ENCODE data around the gene TBX21. TPM values are rescaled to one million over a fixed set of nuclear protein-coding genes. Genes with fewer than 3 reads are reported as not detected.

Gene TBX21
- total RNA-seq, 1 donor: not detected

DNA sequence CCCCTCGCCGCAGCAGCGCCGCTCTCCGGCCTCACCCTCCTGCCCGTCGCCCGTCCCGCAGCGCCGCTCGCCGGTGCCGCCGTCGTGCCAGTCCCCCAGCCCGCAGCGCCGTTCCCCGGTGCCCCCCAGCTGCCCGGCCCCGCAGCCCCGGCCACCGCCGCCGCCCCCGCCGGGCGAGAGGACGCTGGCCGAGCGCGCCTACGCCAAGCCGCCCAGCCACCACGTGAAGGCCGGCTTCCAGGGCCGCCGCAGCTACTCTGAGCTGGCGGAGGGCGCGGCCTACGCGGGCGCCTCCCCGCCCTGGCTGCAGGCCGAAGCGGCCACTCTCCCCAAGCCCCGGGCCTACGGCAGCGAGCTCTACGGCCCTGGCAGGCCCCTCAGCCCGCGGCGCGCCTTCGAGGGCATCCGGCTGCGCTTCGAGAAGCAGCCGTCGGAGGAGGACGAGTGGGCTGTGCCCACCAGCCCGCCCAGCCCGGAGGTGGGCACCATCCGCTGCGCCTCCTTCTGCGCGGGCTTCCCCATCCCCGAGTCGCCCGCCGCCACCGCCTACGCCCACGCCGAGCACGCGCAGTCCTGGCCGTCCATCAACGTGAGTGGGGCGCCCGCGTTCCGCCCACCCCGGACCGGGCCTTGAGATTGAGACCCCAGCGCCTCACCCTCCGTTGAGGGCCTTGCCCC, 24.0 kb upstream of the TBX21 start:
- peak; percentile 25 for DNase-seq (ENCODE audit: low read depth)
- TF ChIP-seq, protein P1, sequence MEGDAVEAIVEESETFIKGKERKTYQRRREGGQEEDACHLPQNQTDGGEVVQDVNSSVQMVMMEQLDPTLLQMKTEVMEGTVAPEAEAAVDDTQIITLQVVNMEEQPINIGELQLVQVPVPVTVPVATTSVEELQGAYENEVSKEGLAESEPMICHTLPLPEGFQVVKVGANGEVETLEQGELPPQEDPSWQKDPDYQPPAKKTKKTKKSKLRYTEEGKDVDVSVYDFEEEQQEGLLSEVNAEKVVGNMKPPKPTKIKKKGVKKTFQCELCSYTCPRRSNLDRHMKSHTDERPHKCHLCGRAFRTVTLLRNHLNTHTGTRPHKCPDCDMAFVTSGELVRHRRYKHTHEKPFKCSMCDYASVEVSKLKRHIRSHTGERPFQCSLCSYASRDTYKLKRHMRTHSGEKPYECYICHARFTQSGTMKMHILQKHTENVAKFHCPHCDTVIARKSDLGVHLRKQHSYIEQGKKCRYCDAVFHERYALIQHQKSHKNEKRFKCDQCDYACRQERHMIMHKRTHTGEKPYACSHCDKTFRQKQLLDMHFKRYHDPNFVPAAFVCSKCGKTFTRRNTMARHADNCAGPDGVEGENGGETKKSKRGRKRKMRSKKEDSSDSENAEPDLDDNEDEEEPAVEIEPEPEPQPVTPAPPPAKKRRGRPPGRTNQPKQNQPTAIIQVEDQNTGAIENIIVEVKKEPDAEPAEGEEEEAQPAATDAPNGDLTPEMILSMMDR (IDR thresholded peaks at IDR 0.05; ENCODE audit: insufficient read depth, low read depth, low read length): no peak
- no peak overlapping the region for H3K4me3 ChIP-seq (ENCODE audit: low read depth, low read length)

GRCh38 chr17:47709594-47709993, 23.4 kb upstream of the TBX21 start:
- no peak for DNase-seq (ENCODE audit: low read depth)
- TF ChIP-seq, protein P1 (IDR thresholded peaks at IDR 0.05; ENCODE audit: insufficient read depth, low read depth, low read length): no peak
- H3K4me3 ChIP-seq (ENCODE audit: low read depth, low read length): no peak overlapping the region

DNA sequence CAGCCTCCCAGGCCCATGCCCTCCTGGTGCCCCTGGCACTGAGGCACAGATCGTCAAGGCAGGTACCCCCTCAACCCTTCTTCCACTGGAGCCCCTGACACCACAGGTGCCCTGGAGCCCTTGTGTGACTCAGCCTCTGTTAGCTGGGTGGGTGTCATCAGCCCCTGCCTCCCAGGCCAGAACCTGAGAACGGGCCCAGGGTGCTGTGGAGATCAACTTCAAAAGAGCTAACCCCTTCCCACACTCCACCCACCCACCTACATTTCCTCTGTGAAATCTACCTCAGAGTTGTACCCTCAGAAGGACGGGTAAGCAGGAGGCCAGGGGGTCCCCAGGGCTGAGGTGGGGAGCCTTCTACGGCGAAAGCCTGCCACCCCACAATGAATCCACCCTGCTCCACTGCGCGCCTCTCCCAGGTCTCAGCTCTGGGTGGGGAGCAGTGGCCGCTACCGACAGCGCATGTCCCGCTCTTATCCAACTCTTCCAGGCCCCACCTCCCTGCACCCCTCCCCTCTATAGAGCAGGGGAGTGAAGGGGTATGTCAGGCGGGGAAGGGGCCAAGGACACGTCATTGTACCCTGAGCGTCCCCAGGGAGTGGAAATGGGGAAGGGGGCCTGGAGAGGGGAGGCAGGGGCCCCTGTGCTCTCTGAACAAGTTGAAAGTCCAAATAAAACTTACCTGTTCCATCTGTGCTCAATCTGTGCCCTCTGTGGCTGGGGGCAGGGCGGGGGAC, 21.5 kb upstream of the TBX21 start:
- no peak overlapping the region for H3K4me3 ChIP-seq (ENCODE audit: low read depth, low read length)
- TF ChIP-seq, protein P1 (IDR thresholded peaks at IDR 0.05; ENCODE audit: insufficient read depth, low read depth, low read length): no peak
- no peak for DNase-seq (ENCODE audit: low read depth)

- TF ChIP-seq, protein P1 (IDR thresholded peaks at IDR 0.05; ENCODE audit: insufficient read depth, low read depth, low read length): no peak
- no peak overlapping the region for H3K4me3 ChIP-seq (ENCODE audit: low read depth, low read length)
- no peak for DNase-seq (ENCODE audit: low read depth)
Observed at GRCh38 chr17:47712330-47713023, 20.6 kb upstream of the TBX21 start.

- TF ChIP-seq, protein P1 (IDR thresholded peaks at IDR 0.05; ENCODE audit: insufficient read depth, low read depth, low read length): peak; percentile 15
- DNase-seq (ENCODE audit: low read depth): no peak
- H3K4me3 ChIP-seq (ENCODE audit: low read depth, low read length): no peak overlapping the region
Observed at GRCh38 chr17:47713980-47714700, 18.9 kb upstream of the TBX21 start.

GRCh38 chr17:47714773-47715396, 18.2 kb upstream of the TBX21 start:
- TF ChIP-seq, protein P1 (IDR thresholded peaks at IDR 0.05; ENCODE audit: insufficient read depth, low read depth, low read length): no peak
- no peak for DNase-seq (ENCODE audit: low read depth)
- H3K4me3 ChIP-seq (ENCODE audit: low read depth, low read length): no peak overlapping the region
